ENCODE measurements around the gene FZR1. TPM values are rescaled to one million over a fixed set of nuclear protein-coding genes. Genes with fewer than 3 reads are reported as not detected.

FZR1 gene
- total RNA-seq, 1 donor from 2014 or later: 53.9 TPM

DNA sequence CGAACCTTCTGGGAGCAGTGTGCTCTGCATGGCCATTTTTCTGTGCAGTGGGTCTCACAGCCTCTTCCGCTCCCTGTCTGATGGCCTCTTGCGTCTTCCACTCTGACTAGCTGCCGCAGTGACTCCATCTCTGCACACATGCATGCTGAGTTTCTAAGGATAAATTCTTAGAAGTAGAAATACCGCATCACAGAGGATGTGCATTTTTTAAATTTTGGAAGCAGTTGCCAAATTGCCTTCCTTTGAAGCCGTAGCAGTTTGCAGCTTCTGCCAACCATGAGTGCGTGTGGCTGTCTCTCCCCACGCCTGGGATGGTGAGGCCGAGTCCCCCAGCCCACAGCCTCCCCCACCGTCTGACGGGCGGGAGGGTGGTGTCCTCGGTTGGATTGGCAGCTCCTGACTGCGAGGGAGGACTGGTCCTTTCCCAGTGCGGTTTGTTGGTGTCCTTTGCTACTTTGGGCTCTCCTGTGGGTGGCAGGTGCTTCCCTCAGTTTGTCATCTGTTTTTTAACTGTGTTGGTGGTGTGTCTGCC is 9.8 kb downstream of the FZR1 start:
- TF ChIP-seq CTCF (conservative IDR thresholded peaks at IDR 0.05; ENCODE audit: low read depth, low read length): no peak
- no peak for DNase-seq (ENCODE audit: low read depth)
- H3K4me3 ChIP-seq (ENCODE audit: low read depth, low read length): no peak overlapping the region

DNA sequence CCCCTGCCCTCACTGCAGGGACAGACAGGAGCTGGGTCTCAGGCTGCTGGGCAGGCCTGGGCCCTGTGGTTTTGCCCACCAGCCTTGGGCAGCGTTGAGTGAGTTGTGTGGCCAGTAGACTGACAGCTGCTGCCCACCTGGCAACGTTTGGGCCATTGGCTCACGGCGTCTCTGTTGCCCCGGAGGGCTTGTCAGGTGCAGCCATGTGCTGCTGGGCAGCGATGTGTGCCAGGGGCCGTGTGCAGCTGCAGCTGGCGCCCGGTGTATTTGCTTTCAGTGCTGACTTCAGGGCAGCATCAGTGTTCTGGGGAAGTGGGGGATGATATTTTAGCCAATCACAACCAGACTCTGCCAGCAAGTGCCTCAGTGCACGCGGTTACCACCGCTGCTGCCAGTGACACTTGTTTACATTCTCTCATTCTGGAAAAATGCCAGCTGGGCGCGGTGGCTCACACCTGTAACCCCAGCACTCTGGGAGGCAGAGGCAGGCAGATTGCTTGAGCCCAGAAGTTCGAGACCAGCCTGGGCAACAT is 10.6 kb downstream of the FZR1 start:
- no peak for DNase-seq (ENCODE audit: low read depth)
- TF ChIP-seq CTCF (conservative IDR thresholded peaks at IDR 0.05; ENCODE audit: low read depth, low read length): no peak
- no peak overlapping the region for H3K4me3 ChIP-seq (ENCODE audit: low read depth, low read length)

DNA sequence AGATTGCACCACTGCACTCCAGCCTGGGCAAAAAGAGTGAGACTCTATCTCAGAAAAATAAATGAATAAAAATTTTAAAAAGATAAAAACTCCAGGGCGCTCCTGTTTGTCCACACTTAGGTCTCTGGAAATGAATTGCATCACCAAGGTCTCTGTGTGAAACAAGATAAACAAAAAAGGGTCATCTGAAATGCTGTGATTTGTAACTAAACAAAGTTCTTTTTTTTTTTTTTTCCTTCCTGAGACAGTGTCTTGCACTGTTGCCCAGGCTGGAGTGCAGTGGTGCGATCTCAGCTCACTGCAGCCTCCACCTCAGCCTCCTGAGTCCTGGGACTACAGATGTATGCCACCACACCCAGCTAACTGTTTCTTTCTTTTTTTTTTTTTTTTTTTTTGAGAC is 11.5 kb downstream of the FZR1 start:
- no peak for TF ChIP-seq CTCF (conservative IDR thresholded peaks at IDR 0.05; ENCODE audit: low read depth, low read length)
- no peak for DNase-seq (ENCODE audit: low read depth)
- no peak overlapping the region for H3K4me3 ChIP-seq (ENCODE audit: low read depth, low read length)

DNA sequence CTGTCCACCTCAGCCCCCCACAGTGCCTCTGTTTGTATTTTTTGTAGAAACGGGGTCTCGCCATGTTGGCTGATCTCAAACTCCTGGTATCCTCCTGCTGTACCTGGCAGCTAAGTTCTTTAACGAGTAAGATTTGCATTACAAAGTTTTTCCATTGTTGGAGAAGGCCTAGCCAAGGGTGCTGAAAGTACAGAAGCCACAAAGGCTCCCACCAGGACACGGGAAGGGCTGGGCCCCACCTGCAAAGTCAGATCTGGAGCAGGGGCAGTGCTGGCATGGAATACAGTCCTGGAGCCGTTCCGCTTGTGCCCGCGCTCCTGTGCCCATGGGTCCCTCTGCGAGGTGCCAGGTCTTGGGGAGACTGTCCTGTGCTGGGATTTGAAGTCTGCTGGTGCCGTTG is 12.1 kb downstream of the FZR1 start:
- TF ChIP-seq CTCF (conservative IDR thresholded peaks at IDR 0.05; ENCODE audit: low read depth, low read length): no peak
- no peak for DNase-seq (ENCODE audit: low read depth)
- H3K4me3 ChIP-seq (ENCODE audit: low read depth, low read length): no peak overlapping the region

DNA sequence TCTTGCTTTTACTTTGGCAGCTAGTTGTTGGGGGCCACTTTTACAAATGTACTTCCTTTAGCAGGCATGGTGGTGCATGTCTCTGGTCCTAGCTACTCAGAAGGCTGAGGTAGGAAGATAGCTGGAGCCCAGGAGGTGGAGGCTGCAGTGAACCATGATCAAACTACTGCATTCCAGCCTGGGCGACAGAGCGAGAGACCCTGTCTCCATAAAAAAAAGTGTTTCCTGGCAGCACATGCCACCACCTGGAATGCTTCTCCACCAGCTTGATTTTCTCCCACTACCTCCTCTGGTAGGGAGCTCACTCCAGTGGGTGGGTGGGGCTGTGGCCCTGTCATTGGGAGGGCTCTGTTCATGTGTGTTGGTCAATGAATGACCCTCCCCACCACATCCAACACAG is 12.5 kb downstream of the FZR1 start:
- DNase-seq (ENCODE audit: low read depth): no peak
- H3K4me3 ChIP-seq (ENCODE audit: low read depth, low read length): no peak overlapping the region
- TF ChIP-seq CTCF (conservative IDR thresholded peaks at IDR 0.05; ENCODE audit: low read depth, low read length): no peak

- DNase-seq (ENCODE audit: low read depth): no peak
- no peak overlapping the region for H3K4me3 ChIP-seq (ENCODE audit: low read depth, low read length)
- TF ChIP-seq CTCF (conservative IDR thresholded peaks at IDR 0.05; ENCODE audit: low read depth, low read length): no peak
Measured at GRCh38 chr19:3519126-3519525, 13.0 kb downstream of the FZR1 start.
